ENCODE data around the gene SORCS3.

The SORCS3 gene

DNA sequence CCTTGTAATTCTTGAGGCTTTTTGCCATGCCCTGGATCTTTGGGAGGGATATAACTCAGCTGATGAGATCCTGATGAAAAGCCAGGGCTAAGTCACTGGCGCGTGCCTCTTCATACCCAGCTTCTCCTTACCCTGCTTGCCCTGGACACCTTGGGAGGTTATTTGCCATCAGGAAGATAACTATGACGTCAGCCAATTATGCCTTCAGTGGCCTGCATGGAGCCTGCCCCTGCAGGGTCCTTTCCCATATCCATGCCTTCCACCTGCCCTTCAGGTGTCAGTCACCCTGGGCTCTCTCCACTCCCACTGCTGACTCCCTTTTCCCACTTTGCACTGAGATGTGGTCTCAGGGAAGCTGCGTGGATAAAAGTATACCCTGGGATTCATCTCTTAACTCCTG is 520.1 kb downstream of the SORCS3 start:
- Histone ChIP-seq H3K4me1 (ENCODE audit: control insufficient read depth in 1 of 2, insufficient read depth in 2 of 2, low read length in 2 of 2) (no peaks in the 10 kb centered on the region), H3K4me3 (ENCODE audit: low read depth in 1 of 2, low read length in 2 of 2) (no peak overlapping the region), H3K27ac (ENCODE audit: low read length) (no peak overlapping the region), H3K27me3 (ENCODE audit: low read depth, low read length) (no peaks in the 10 kb centered on the region), H3K36me3 (ENCODE audit: control insufficient read depth in 1 of 2, insufficient read depth in 2 of 2, low read length in 2 of 2) (no peaks in the 10 kb centered on the region), H3K9me3 (ENCODE audit: control insufficient read depth in 1 of 2, low read length in 2 of 2) (no peaks in the 10 kb centered on the region)

DNA sequence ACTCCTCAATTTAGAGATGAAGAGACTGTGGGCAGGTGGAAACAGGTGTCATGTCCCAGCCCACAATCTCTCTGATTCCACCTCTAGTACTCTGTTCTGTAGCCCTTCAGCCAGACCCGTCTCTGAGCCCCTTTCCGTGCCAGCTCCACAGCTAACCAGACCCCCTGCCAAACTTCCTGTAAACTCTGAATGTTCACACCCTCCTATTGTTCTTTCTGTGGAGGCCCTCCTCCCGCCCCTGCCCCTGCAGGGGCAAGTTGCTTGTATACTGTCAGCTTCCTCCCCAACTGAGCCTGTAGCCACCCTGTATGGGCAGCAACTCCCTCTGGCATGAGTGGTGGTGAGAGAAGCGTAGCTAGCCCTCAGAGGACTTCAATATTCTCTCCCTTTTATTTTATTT is 520.7 kb downstream of the SORCS3 start:
- Histone ChIP-seq H3K4me3 (ENCODE audit: low read depth in 1 of 2, low read length in 2 of 2) (no peak overlapping the region), H3K27me3 (ENCODE audit: low read depth, low read length) (no peaks in the 10 kb centered on the region), H3K36me3 (ENCODE audit: control insufficient read depth in 1 of 2, insufficient read depth in 2 of 2, low read length in 2 of 2) (no peaks in the 10 kb centered on the region), H3K9me3 (ENCODE audit: control insufficient read depth in 1 of 2, low read length in 2 of 2) (no peaks in the 10 kb centered on the region), H3K27ac (ENCODE audit: low read length) (no peak overlapping the region), H3K4me1 (ENCODE audit: control insufficient read depth in 1 of 2, insufficient read depth in 2 of 2, low read length in 2 of 2) (no peaks in the 10 kb centered on the region)

DNA sequence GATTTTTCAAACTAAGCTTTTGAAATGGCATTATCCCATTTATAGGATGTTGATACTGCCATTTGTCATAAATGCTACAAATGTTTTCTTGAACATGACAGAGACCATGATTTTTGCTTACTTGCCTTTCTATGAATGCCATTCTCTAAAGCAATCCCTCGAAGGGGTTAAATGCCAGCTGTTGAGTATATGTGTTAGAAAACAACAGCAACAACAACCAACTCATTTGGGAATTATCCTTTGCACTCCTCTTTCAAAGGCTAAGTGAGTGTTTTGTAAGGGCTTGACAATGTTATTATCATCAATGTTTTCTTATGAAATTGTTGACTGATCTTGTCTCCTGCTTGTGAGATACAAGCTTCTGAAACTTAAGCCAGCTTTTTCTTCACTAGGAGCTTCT is 529.4 kb downstream of the SORCS3 start:
- no peaks in the 10 kb centered on the region for H3K9me3 ChIP-seq (ENCODE audit: control insufficient read depth in 1 of 2, low read length in 2 of 2)
- H3K4me3 ChIP-seq (ENCODE audit: low read depth in 1 of 2, low read length in 2 of 2), result no peak overlapping the region
- H3K36me3 ChIP-seq (ENCODE audit: control insufficient read depth in 1 of 2, insufficient read depth in 2 of 2, low read length in 2 of 2), result no peaks in the 10 kb centered on the region
- no peaks in the 10 kb centered on the region for H3K4me1 ChIP-seq (ENCODE audit: control insufficient read depth in 1 of 2, insufficient read depth in 2 of 2, low read length in 2 of 2)
- H3K27me3 ChIP-seq (ENCODE audit: low read depth, low read length), result no peaks in the 10 kb centered on the region
- no peak overlapping the region for H3K27ac ChIP-seq (ENCODE audit: low read length)

DNA sequence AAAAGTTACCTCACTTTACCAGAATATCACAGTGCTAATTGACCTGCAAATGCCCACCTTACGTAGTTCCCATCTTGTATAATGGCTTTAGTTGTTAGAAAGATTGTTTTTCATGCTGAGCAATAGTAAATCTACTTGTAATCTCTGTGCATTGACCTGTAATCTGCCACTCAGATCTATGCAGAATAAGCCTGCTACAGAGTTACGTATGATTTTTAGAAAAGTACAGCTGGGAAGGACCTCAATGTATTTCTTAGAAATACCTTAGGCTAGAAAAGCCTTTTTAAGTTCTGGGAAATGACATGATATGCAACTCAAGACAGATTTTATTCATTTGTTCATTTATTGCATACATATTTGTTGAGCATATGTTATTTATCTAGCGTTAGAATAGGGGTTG is 530.9 kb downstream of the SORCS3 start:
- Histone ChIP-seq H3K27ac (ENCODE audit: low read length) (no peak overlapping the region), H3K4me1 (ENCODE audit: control insufficient read depth in 1 of 2, insufficient read depth in 2 of 2, low read length in 2 of 2) (no peaks in the 10 kb centered on the region), H3K9me3 (ENCODE audit: control insufficient read depth in 1 of 2, low read length in 2 of 2) (no peaks in the 10 kb centered on the region), H3K4me3 (ENCODE audit: low read depth in 1 of 2, low read length in 2 of 2) (no peak overlapping the region), H3K27me3 (ENCODE audit: low read depth, low read length) (no peaks in the 10 kb centered on the region), H3K36me3 (ENCODE audit: control insufficient read depth in 1 of 2, insufficient read depth in 2 of 2, low read length in 2 of 2) (no peaks in the 10 kb centered on the region)

DNA sequence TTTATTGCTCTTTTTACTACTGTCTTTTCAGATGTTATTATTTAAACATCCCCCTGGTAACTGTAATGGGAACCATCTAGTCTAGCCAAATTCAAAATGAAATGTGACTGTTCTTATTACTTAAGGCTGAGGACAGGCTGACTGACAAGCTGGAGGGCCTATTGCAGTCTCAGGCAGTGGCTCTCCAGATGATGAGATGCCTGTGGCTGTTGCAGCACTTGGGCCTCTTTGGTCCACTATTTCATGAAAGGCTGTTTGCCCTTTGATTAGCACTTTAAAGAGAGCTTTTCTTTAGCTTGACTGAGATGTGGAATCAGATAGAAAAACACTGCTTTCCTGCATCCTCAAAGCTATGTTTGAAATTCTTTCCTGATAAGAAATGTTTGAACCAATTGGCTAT is 540.5 kb downstream of the SORCS3 start:
- no peak overlapping the region for H3K27ac ChIP-seq (ENCODE audit: low read length)
- no peaks in the 10 kb centered on the region for H3K9me3 ChIP-seq (ENCODE audit: control insufficient read depth in 1 of 2, low read length in 2 of 2)
- H3K4me1 ChIP-seq (ENCODE audit: control insufficient read depth in 1 of 2, insufficient read depth in 2 of 2, low read length in 2 of 2), result no peaks in the 10 kb centered on the region
- no peaks in the 10 kb centered on the region for H3K27me3 ChIP-seq (ENCODE audit: low read depth, low read length)
- H3K36me3 ChIP-seq (ENCODE audit: control insufficient read depth in 1 of 2, insufficient read depth in 2 of 2, low read length in 2 of 2), result no peaks in the 10 kb centered on the region
- no peak overlapping the region for H3K4me3 ChIP-seq (ENCODE audit: low read depth in 1 of 2, low read length in 2 of 2)

DNA sequence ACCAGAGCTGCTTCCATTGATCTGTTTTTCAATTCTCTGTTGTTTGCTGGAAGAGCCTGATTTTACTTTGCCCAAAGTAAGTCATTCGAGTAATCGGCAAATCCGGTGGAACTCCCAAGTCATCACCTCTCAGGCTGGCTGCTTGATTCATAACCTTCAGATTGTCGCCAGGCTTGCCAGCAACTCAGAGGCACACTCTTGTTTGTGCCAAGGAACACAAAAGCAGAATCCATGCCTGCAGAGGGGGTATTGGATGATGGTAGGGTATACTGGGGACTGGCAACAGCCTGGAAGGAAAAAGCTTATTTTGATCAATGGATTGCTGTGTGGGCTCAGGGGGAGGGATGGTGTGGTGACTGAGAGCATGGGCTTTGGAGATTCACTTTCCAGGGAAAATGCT is 542.4 kb downstream of the SORCS3 start:
- Histone ChIP-seq H3K27me3 (ENCODE audit: low read depth, low read length) (no peaks in the 10 kb centered on the region), H3K4me1 (ENCODE audit: control insufficient read depth in 1 of 2, insufficient read depth in 2 of 2, low read length in 2 of 2) (no peaks in the 10 kb centered on the region), H3K27ac (ENCODE audit: low read length) (no peak overlapping the region), H3K36me3 (ENCODE audit: control insufficient read depth in 1 of 2, insufficient read depth in 2 of 2, low read length in 2 of 2) (no peaks in the 10 kb centered on the region), H3K4me3 (ENCODE audit: low read depth in 1 of 2, low read length in 2 of 2) (no peak overlapping the region), H3K9me3 (ENCODE audit: control insufficient read depth in 1 of 2, low read length in 2 of 2) (no peaks in the 10 kb centered on the region)

DNA sequence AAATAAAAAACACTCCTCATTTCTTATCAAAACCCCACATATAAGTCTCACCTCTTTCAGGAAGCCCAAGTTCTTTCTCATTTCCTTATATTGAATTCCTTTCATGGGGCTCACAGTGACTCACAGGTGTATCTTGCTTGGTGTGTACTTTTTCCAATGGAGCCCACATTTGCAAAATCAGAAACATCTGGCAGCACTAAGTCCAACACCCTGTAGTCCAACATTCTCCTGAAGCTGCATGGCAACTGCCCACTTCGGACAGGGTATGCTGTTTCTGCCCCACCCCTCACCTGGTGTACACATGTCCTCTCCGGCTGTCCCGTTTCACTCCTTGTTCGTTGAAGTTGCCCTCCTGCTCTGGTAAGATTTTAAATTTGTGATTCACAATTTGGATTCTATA is 544.1 kb downstream of the SORCS3 start:
- no peaks in the 10 kb centered on the region for H3K36me3 ChIP-seq (ENCODE audit: control insufficient read depth in 1 of 2, insufficient read depth in 2 of 2, low read length in 2 of 2)
- H3K27ac ChIP-seq (ENCODE audit: low read length), result no peak overlapping the region
- H3K4me3 ChIP-seq (ENCODE audit: low read depth in 1 of 2, low read length in 2 of 2), result no peak overlapping the region
- no peaks in the 10 kb centered on the region for H3K27me3 ChIP-seq (ENCODE audit: low read depth, low read length)
- H3K4me1 ChIP-seq (ENCODE audit: control insufficient read depth in 1 of 2, insufficient read depth in 2 of 2, low read length in 2 of 2), result no peaks in the 10 kb centered on the region
- no peaks in the 10 kb centered on the region for H3K9me3 ChIP-seq (ENCODE audit: control insufficient read depth in 1 of 2, low read length in 2 of 2)

DNA sequence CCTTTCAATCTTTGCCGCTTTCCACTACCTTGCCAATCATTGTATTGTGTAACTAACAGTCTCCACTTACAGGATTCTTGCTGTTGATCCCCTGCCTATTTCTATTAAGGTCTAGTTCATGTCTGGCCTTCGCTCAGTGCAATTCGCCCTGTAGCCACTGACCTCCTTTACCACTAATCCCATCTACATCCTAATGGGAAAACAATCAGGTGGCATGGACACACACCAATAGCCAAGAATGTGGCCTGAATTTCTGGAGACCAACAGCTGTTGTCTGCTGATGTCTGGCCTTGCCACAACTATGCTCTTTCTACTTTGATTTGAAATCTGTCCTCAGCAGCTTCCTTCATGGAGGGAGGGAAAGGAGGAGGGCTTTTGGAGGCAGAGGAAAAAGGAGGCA is 546.2 kb downstream of the SORCS3 start:
- no peak overlapping the region for H3K4me3 ChIP-seq (ENCODE audit: low read depth in 1 of 2, low read length in 2 of 2)
- no peaks in the 10 kb centered on the region for H3K36me3 ChIP-seq (ENCODE audit: control insufficient read depth in 1 of 2, insufficient read depth in 2 of 2, low read length in 2 of 2)
- no peaks in the 10 kb centered on the region for H3K27me3 ChIP-seq (ENCODE audit: low read depth, low read length)
- no peaks in the 10 kb centered on the region for H3K9me3 ChIP-seq (ENCODE audit: control insufficient read depth in 1 of 2, low read length in 2 of 2)
- H3K4me1 ChIP-seq (ENCODE audit: control insufficient read depth in 1 of 2, insufficient read depth in 2 of 2, low read length in 2 of 2), result no peaks in the 10 kb centered on the region
- no peak overlapping the region for H3K27ac ChIP-seq (ENCODE audit: low read length)

DNA sequence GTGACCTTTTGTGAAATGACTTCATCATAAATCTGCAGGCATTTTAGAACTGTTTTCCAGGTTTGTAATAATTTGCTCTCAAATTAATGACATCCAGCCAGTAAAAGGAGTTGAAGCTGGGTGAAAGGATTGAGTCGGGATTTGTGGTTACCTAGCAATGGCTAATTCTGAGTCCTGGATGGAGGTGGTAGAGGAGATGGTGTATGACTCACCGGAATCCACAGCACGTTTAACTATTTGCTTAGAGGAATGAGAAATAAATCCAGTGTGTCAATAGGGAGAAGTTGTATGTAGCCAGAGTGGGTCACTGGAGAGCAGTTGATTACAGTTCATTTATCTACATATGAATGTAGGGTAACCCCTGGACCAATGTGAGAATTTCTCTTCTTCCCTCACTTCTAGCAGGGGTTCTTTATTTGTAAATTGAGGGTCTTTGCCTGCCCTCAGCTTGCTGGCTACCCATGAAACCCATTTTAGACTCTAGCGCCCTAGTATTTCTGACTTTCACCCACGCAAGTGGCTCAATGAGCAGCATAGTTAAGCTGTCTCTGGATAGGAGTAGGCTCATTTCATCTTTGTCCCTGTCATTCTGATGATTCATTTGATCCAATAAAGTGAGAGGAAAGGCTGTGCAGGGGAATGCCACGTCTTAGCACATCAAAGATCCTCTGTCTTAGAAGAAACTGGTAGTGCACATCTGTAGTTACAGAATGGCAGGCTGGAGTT is 547.8 kb downstream of the SORCS3 start:
- Histone ChIP-seq H3K27me3 (ENCODE audit: low read depth, low read length) (no peaks in the 10 kb centered on the region), H3K27ac (ENCODE audit: low read length) (no peak overlapping the region), H3K4me1 (ENCODE audit: control insufficient read depth in 1 of 2, insufficient read depth in 2 of 2, low read length in 2 of 2) (no peaks in the 10 kb centered on the region), H3K36me3 (ENCODE audit: control insufficient read depth in 1 of 2, insufficient read depth in 2 of 2, low read length in 2 of 2) (no peaks in the 10 kb centered on the region), H3K4me3 (ENCODE audit: low read depth in 1 of 2, low read length in 2 of 2) (no peak overlapping the region), H3K9me3 (ENCODE audit: control insufficient read depth in 1 of 2, low read length in 2 of 2) (no peaks in the 10 kb centered on the region)

DNA sequence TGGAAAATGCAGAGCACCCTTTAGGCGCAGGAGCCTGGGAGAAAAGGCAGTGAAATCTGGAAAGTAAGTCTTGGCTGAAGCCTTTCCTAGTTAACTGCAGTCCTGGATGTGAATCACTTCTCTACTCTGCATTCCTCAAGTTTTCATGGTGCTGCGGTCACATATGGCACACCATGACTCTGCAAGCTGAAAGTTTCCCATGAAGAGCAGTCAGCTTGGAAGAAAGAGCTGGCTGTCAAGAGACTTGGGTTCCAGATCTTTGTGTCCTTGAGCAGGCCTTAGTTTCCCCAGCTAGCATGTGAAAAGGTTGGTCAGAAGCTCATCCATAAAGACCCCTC is 548.3 kb downstream of the SORCS3 start:
- H3K27ac ChIP-seq (ENCODE audit: low read length), result no peak overlapping the region
- no peaks in the 10 kb centered on the region for H3K9me3 ChIP-seq (ENCODE audit: control insufficient read depth in 1 of 2, low read length in 2 of 2)
- no peaks in the 10 kb centered on the region for H3K27me3 ChIP-seq (ENCODE audit: low read depth, low read length)
- H3K4me1 ChIP-seq (ENCODE audit: control insufficient read depth in 1 of 2, insufficient read depth in 2 of 2, low read length in 2 of 2), result no peaks in the 10 kb centered on the region
- no peaks in the 10 kb centered on the region for H3K36me3 ChIP-seq (ENCODE audit: control insufficient read depth in 1 of 2, insufficient read depth in 2 of 2, low read length in 2 of 2)
- H3K4me3 ChIP-seq (ENCODE audit: low read depth in 1 of 2, low read length in 2 of 2), result no peak overlapping the region

DNA sequence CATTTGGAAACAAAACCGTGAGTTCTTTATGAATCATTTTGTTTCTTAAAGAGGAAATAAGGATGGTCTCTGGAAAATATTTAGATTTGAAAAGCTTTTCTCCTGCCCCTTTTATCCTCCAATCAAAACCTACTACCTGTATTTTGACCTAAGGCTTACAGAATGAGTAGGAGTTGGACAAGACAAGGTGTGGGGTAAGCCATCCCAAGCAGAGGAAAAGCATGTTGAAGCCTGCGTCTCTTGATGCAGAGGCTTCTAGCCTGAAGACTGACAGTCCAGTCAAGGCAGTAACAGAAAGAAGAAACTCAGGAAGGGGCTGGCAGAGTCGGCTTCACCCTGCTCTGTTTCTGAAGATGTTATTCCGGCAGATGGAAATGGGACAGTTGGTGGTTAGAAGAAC is 551.1 kb downstream of the SORCS3 start:
- H3K4me3 ChIP-seq (ENCODE audit: low read depth in 1 of 2, low read length in 2 of 2), result no peak overlapping the region
- no peaks in the 10 kb centered on the region for H3K27me3 ChIP-seq (ENCODE audit: low read depth, low read length)
- no peaks in the 10 kb centered on the region for H3K36me3 ChIP-seq (ENCODE audit: control insufficient read depth in 1 of 2, insufficient read depth in 2 of 2, low read length in 2 of 2)
- H3K27ac ChIP-seq (ENCODE audit: low read length), result no peak overlapping the region
- H3K9me3 ChIP-seq (ENCODE audit: control insufficient read depth in 1 of 2, low read length in 2 of 2), result no peaks in the 10 kb centered on the region
- H3K4me1 ChIP-seq (ENCODE audit: control insufficient read depth in 1 of 2, insufficient read depth in 2 of 2, low read length in 2 of 2), result no peaks in the 10 kb centered on the region

DNA sequence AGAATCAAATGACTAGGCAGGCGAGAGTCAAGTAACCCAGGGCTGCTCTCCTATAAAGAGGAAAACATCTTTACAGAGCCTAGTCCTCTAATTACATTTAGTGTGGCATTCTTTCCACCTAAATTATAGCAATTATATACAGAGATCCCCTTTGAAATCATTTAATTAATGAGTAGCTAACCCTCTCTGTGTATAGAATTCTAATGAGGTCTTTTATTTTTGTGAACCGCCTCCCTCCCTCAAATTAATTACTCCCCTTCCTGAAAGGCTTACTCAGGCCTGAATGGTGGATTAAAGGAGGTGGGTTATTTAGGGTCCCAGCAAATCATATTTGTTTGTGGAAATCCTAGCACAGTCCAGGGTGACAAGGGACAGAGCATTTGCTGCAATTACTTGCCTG is 551.8 kb downstream of the SORCS3 start:
- H3K27ac ChIP-seq (ENCODE audit: low read length), result no peak overlapping the region
- H3K36me3 ChIP-seq (ENCODE audit: control insufficient read depth in 1 of 2, insufficient read depth in 2 of 2, low read length in 2 of 2), result no peaks in the 10 kb centered on the region
- no peaks in the 10 kb centered on the region for H3K4me1 ChIP-seq (ENCODE audit: control insufficient read depth in 1 of 2, insufficient read depth in 2 of 2, low read length in 2 of 2)
- no peak overlapping the region for H3K4me3 ChIP-seq (ENCODE audit: low read depth in 1 of 2, low read length in 2 of 2)
- H3K27me3 ChIP-seq (ENCODE audit: low read depth, low read length), result no peaks in the 10 kb centered on the region
- no peaks in the 10 kb centered on the region for H3K9me3 ChIP-seq (ENCODE audit: control insufficient read depth in 1 of 2, low read length in 2 of 2)

All from muscle layer of duodenum (tissue), 2 donors.